Measurements from ENCODE around the gene OTOGL. TPM values are rescaled to one million over a fixed set of nuclear protein-coding genes. Genes with fewer than 3 reads are reported as not detected.

OTOGL gene
- total RNA-seq, 1 donor from 2014 or later = 0.32 TPM

DNA sequence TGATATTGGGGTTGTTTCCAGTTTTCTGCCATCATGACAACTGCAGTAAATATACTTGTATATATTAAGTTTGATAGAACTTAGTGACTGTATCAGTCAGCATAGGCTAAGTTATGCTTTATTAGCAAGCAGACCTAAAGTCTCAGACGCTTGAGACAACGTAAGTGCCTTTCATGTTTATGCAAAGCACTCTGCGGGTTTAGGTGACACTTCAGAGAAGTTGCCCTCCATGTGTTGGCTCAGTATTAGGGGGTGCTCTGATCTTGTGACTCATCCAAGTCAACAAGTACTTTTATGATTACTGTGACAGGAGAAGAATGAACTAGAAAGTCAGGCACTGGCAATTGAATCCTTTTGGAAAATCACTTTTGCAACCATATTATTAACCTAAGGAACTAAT is 13.3 kb upstream of the OTOGL start:
- peaks cover 9% of the 10 kb centered on the region for H3K4me1 ChIP-seq
- DNase-seq (no peak), ATAC-seq (no peak)
- intact Hi-C loops (cut with DNase I) = no loop called here
- TF ChIP-seq, protein P1, sequence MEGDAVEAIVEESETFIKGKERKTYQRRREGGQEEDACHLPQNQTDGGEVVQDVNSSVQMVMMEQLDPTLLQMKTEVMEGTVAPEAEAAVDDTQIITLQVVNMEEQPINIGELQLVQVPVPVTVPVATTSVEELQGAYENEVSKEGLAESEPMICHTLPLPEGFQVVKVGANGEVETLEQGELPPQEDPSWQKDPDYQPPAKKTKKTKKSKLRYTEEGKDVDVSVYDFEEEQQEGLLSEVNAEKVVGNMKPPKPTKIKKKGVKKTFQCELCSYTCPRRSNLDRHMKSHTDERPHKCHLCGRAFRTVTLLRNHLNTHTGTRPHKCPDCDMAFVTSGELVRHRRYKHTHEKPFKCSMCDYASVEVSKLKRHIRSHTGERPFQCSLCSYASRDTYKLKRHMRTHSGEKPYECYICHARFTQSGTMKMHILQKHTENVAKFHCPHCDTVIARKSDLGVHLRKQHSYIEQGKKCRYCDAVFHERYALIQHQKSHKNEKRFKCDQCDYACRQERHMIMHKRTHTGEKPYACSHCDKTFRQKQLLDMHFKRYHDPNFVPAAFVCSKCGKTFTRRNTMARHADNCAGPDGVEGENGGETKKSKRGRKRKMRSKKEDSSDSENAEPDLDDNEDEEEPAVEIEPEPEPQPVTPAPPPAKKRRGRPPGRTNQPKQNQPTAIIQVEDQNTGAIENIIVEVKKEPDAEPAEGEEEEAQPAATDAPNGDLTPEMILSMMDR (IDR thresholded peaks at IDR 0.05) = no peak
- H3K4me3 ChIP-seq = no peak overlapping the region
- H3K27ac ChIP-seq = no peak overlapping the region
- H3K9me3 ChIP-seq = no peaks in the 10 kb centered on the region
- no peaks in the 10 kb centered on the region for H3K36me3 ChIP-seq
- H3K27me3 ChIP-seq (ENCODE audit: low read depth) = no peaks in the 10 kb centered on the region

DNA sequence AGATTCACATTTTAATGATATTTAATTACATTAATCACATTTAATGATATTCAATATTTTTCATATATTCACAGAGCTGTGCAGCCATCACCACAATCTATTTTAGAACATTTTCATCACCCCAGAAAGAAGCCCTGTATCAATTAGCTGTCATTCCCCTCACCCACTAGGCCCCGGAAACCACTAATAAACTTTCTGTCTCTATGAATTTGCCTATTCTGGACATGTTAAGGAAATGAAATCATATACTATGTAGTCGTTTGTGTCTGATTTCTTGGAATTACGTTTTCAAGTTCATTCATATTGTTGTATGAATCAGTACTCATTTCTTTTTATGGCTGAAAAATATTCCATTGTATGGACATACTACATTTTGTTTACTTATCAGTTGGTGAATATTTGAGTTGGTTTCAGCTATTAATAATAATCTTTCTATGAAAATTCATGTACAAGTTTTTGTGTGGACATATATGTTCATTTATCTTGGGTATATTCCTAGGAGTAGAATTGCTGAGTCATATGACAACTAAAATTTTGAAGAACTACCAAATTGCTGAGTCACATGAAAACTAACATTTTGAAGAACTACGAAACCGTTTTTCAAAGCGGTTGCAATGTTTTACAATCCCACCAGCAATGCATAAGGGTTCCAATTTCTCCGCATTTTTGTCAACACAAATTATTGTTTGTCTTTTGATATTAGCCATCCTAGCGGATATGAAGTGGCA is 11.7 kb upstream of the OTOGL start:
- no peak for DNase-seq
- TF ChIP-seq, protein P1 (IDR thresholded peaks at IDR 0.05) = no peak

DNA sequence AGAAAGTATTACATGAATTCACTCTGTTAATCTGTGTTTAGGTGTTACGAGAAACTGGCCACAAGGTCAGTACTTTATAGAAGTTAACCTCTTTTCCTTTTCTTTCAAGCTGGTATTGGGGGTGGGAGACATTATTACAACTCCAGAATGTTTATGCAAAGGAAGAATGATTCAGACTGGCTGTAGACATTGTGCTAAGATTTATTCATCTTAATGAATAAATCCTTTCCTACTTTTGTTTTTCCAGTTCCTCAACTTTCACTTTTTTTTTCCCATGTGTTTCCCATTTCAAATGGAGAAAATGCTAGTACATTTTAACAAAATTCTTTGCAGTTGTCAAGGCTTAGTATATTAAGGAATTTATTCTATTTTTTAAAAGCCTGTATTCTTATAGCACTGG is 1.3 kb downstream of the OTOGL start:
- DNase-seq (no peak), ATAC-seq (no peak)
- no peak overlapping the region for H3K27ac ChIP-seq
- H3K27me3 ChIP-seq (ENCODE audit: low read depth) = no peaks in the 10 kb centered on the region
- no peaks in the 10 kb centered on the region for H3K9me3 ChIP-seq
- no peak overlapping the region for H3K4me3 ChIP-seq
- TF ChIP-seq, protein P1 (IDR thresholded peaks at IDR 0.05) = no peak
- intact Hi-C loops (cut with DNase I) = no loop called here
- no peaks in the 10 kb centered on the region for H3K36me3 ChIP-seq
- H3K4me1 ChIP-seq = no peaks in the 10 kb centered on the region

More for the DNA sequence above, 11.7 kb upstream of the OTOGL start:
- H3K4me1 ChIP-seq = peaks cover 9% of the 10 kb centered on the region
- intact Hi-C loops (cut with DNase I) = no loop called here
- no peak for ATAC-seq
- H3K27me3 ChIP-seq (ENCODE audit: low read depth) = no peaks in the 10 kb centered on the region
- no peaks in the 10 kb centered on the region for H3K9me3 ChIP-seq
- no peaks in the 10 kb centered on the region for H3K36me3 ChIP-seq
- no peak overlapping the region for H3K4me3 ChIP-seq
- no peak overlapping the region for H3K27ac ChIP-seq

DNA sequence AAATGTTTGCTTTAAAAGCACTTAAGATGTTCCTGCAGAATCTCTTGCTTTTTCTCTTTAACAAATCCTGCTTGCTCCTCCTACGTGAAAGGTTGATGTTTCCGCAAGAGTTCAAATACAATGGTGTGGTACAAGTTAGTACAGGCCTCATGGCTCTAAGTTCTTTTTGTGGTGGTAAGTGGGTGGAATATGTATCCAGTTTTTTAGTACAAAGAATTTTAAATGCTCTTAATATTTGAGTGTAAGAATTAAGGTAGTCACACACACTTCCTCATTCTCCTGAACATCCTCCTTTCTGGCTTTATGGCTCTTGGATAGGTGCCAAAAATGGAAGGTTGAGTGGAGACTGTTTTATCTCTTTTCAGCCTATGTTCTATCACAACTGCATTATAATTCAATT is 1.8 kb downstream of the OTOGL start:
- intact Hi-C loops (cut with DNase I) = no loop called here
- H3K9me3 ChIP-seq = no peaks in the 10 kb centered on the region
- H3K36me3 ChIP-seq = no peaks in the 10 kb centered on the region
- H3K27ac ChIP-seq = no peak overlapping the region
- ATAC-seq (no peak), DNase-seq (no peak)
- H3K4me3 ChIP-seq = no peak overlapping the region
- TF ChIP-seq, protein P1 (IDR thresholded peaks at IDR 0.05) = no peak
- H3K4me1 ChIP-seq = no peaks in the 10 kb centered on the region
- no peaks in the 10 kb centered on the region for H3K27me3 ChIP-seq (ENCODE audit: low read depth)

DNA sequence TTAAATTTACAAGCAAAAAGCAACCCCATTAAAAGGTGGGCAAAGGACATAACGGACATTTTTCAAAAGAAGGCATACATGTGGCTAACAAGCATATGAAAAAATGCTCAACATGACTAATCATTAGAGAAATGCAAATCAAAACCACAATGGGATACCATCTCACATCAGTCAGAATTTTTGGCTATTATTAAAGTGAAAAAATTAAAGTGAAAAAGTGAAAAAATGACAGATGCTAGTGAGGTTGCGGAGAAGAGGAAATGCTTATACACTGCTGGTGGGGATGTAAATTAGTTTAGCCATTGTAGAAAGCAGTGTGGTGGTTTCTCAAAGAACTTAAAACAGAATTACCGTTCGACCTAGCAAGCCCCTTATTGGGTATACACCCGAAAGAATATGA is 7.9 kb downstream of the OTOGL start:
- Histone ChIP-seq H3K4me3 (no peak overlapping the region), H3K4me1 (no peaks in the 10 kb centered on the region), H3K27ac (no peak overlapping the region), H3K9me3 (no peaks in the 10 kb centered on the region), H3K27me3 (ENCODE audit: low read depth) (no peaks in the 10 kb centered on the region), H3K36me3 (no peaks in the 10 kb centered on the region)
- DNase-seq (no peak), ATAC-seq (no peak)
- intact Hi-C loops (cut with DNase I) = no loop called here
- TF ChIP-seq, protein P1 (IDR thresholded peaks at IDR 0.05) = no peak

All from lower lobe of right lung (tissue), 2 donors.